GM18507 (cell line): ENCODE measurements around the gene UPK3B.
A peak's percentile ranks its signal among the peaks of the same experiment; 100 is the strongest.
"Not testable (repeated sequence)": the region's sequence is repeated elsewhere in the genome, so short reads cannot be mapped to it uniquely, and the experiment has no call there.

Source experiments
- DNase-seq: peaks from one replicate; pipeline ENCODE4 v3.0.0; 2011; ENCODE audit warnings: low read depth; ENCODE audit not compliant: insufficient read length; ENCODE audit errors: extremely low spot score
- FAIRE-seq: peaks from 2 replicates; lab custom pipeline; 2011; peaks lifted over from hg19 to GRCh38; lab: Jason Lieb, UNC

Gene UPK3B

GRCh38 chr7:76511200-76511910 is 1.0 kb downstream of the UPK3B start:
- not testable (repeated sequence) for FAIRE-seq, DNase-seq

GRCh38 chr7:76511911-76512885 is 1.8 kb downstream of the UPK3B start:
- not testable (repeated sequence) for FAIRE-seq, DNase-seq

GRCh38 chr7:76512941-76513816 is 2.8 kb downstream of the UPK3B start:
- DNase-seq: no peak
- no peak for FAIRE-seq

GRCh38 chr7:76513817-76514799 is 3.8 kb downstream of the UPK3B start:
- no peak for DNase-seq
- no peak for FAIRE-seq

GRCh38 chr7:76514926-76515771 is 4.8 kb downstream of the UPK3B start:
- DNase-seq: no peak
- no peak for FAIRE-seq

GRCh38 chr7:76515999-76516443 is 5.7 kb downstream of the UPK3B start:
- DNase-seq: no peak

GRCh38 chr7:76516932-76517331 is 6.6 kb downstream of the UPK3B start:
- FAIRE-seq, DNase-seq: not testable (repeated sequence)

More at GRCh38 chr7:76515999-76516443, 5.7 kb downstream of the UPK3B start:
- no peak for FAIRE-seq

- FAIRE-seq, DNase-seq: not testable (repeated sequence)
Observed at GRCh38 chr7:76526183-76526582, 15.8 kb downstream of the UPK3B start.

- FAIRE-seq, DNase-seq: not testable (repeated sequence)
Observed at GRCh38 chr7:76531643-76532042, 21.3 kb downstream of the UPK3B start.

GRCh38 chr7:76543197-76543596 is 32.8 kb downstream of the UPK3B start, which contains the start of gene SPDYE16:
SPDYE16 (minus strand) TSS chr7:76543297; CDS start chr7:76541459, 1,838 bp downstream.
- FAIRE-seq, DNase-seq: not testable (repeated sequence)

GRCh38 chr7:76549025-76549854 is 38.9 kb downstream of the UPK3B start:
- peak; percentile 32 for DNase-seq
- FAIRE-seq: not testable (repeated sequence)

- FAIRE-seq, DNase-seq: not testable (repeated sequence)
Observed at GRCh38 chr7:76549855-76550248, 39.5 kb downstream of the UPK3B start.

- not testable (repeated sequence) for FAIRE-seq
Observed at GRCh38 chr7:76551992-76552391, 41.6 kb downstream of the UPK3B start.

GRCh38 chr7:76559685-76560084 is 49.3 kb downstream of the UPK3B start:
- not testable (repeated sequence) for FAIRE-seq, DNase-seq

More at GRCh38 chr7:76551992-76552391, 41.6 kb downstream of the UPK3B start:
- not testable (repeated sequence) for DNase-seq

- not testable (repeated sequence) for DNase-seq, FAIRE-seq
Observed at GRCh38 chr7:76560157-76560556, 49.8 kb downstream of the UPK3B start.

GRCh38 chr7:76561342-76561741 is 51.0 kb downstream of the UPK3B start:
- DNase-seq, FAIRE-seq: not testable (repeated sequence)
